Measurements from ENCODE around the gene GUCY2C.
A peak's percentile ranks its signal among the peaks of the same experiment; 100 is the strongest.

The GUCY2C gene

DNA sequence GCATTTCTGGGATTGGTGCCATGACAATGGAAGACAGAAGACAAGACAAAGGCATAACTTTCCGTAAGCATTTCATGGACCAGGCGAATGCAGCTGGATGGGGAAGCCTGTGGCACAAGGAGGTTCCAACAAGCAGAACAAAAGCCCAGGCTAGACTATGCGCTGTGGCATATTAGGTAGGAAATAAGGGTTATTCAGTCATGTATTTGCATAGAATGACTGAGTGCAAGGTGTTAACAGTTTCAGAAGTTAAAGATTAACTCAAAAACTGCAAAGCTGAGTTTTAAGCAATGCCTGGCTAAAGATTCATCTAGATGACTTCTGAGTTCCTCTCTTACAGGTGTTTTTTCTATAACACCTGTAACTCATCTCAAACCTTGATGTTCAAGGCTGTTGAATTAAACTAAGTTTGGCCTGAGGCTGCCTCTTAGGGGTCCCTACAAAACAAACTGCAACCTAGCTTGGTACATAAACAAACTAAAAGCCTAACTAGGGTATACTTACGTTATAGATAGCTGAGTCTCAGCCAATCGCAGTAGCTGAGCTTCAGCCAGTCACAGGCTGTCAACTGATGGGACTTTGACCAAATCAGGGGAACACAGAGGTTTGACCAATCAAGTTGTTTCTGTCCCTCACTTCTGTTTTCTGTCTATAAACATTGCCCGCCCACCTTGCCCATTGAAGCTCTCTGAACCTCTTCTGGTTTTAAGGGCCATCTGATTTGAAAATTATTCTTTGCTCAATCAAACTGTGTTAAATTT, 76.5 kb downstream of the GUCY2C start:
- no peak for DNase-seq

DNA sequence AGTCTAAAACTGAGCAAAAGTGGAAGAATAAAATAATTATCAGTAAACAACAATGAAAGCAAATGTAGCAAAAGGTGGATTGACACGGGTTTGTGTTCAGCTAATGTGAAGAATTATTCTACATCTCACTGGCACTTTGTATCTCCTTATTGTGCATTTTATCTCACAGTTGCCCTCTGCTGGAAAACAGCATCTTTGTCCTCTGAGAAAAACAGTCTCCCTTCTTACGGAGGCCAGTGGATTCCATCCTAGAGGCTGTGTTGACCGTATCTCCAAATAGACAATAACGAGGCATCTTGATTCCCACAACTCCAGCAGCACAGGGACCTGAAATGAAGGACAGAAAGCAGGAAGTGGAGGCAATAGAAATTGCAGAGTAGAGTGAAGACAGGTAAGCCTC, 77.4 kb downstream of the GUCY2C start:
- DNase-seq: peak in 2 of 14 donors; percentile 7 to 36

DNA sequence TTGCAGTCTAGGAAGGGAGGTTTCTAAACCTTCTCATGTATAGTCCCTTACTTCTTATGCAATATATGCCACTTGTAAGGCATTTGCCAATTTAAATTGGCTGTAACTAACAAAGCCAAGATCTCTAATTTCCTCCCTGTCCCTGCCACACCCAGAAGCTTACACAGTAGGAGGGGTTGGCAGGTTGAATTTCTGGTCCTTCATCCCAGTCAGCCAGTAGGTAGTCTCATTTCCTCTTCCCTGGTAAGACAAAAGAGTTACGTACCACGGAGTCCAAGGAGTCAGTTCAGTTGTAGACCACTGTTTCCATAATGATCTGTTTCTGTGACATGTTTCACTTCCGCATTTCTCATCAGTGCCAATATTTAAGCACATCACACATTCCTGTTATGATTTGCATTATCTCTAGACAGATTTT, 81.7 kb downstream of the GUCY2C start:
- DNase-seq: no peak

DNA sequence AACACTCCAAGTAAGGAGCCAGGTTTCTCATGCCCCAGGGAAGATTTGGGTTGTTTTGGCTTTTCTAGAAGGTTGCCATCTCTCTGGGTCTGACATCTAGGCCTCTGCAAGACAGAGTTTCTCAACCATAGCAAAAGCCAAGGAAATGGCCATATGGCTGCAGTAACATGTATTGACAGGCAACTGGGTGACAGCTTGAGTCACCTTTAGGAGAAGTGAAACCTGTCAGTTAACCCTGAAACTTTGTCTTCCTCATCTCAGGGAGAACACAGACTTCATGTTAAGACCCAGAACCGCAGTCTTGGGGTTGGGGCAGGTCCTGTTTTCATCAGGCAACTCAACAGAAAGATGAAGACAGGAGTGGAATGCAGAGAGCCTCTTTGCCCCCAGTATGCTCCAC, 82.7 kb downstream of the GUCY2C start:
- no peak for DNase-seq

DNA sequence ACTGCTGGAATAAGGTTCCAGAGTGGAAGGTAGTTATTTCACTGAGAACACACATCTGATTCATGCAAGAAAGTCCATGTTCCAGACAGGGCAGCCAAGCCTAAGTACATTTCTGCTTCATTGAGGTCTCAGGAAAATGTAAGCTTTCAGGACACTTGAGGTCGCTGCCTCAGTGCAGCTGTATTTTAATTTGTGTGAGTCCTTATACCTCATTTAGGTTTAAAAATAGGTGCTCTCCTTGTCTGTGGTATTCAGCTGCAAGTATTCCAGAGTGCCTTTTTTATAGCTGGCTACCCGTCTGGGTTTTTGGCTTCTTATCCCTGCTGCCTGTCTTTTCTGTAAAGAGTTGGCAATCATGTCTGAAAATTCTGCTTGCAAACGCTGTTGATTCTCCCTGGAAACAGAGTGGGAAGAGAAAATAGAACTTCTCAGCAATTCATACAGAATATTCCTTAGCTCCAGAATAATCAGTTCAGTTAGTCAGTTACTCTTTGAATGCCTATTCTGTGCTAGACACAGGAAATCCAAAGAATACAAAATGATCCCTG, 83.4 kb downstream of the GUCY2C start:
- DNase-seq: peak in 1 of 14 donors; percentile 6

DNA sequence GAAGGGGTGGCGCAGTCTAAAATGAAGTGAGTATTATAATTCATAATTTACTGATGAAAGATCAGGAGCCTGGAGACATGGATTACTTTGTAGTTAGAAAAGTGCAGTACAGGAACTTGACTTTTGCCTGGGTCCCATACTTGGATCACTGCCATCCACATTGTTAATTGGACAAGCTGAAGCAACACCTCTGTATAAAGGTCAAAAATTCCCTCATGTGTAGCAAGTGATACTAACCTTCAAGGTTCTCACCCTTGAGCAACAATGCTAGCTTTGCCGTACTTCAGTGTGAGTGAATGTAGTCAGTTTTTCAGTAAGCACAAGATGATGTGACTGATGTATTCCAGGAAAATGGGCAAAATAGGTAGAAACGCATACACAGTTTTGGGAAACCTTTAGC, 84.1 kb downstream of the GUCY2C start:
- no peak for DNase-seq

DNA sequence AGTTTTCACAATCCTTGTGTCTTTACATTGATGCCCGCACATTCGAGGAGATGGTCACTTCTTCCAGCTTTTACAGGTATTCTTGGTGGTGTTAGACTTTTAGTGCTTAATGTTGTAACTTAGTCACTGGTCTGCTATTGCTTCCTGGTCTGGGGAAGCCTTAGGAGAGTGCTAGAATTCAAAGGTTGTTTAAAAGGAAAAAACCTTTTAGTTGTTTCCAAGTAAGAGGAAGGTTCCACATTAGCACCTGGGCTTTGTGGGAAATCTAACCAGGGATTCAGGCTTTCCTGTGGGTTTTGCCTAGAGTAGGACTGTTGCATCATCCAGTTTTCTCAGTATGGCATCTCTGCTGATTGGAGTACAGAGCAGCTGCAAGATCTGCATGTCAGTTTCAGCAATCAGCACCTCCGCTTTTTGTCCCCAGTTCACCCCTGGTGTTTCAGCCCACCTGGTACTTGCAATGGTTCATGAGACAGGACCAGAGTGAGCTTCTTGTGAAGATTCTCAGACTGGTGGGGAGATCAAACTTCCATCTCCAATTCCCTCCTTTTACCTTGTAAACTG, 84.7 kb downstream of the GUCY2C start:
- DNase-seq: no peak

DNA sequence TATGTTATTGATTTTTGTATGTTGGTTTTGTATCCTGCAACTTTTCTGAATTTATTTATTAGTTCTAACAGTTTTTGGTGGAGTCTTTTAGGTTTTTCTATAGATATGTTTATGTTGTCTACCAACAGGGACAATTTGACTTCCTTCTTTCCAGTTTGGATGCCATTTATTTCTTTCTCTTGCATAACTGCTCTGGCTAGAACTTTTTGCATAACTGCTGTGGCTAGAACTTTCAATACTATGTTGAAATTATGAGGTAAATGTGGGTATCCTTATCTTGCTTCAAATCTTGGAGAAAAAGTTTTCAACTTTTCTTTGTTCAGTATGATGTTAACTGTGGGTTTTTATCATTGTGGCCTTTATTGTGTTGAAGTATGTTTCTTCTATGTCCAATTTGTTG, 88.8 kb downstream of the GUCY2C start:
- DNase-seq: no peak

DNA sequence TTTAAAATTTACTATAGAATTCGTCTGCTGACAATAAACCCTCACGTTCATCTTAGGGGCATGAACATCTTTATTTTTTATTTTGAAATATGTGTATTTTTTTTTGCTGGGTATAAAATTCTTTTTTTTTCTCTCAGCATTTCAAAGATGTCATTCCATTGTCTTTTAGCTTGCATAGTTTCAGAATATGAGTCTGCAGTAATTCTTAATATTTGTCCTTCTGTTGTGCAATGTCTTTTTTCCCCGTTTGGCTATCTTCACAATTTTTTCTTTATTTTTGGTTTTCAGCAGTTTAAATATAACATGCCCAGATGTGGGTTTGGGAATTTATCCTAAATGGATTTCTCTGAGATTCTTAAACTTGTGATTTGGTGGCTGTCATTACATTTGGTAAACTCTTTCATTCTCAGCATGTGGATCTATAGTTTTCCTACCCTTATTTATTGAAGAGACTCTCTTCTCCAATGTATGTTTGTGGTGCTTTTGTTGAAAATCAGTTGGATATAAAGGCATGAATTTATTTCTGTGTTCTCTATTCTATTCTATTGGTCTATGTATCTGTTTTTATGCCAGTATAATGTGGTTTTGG, 90.9 kb downstream of the GUCY2C start:
- DNase-seq: no peak

DNA sequence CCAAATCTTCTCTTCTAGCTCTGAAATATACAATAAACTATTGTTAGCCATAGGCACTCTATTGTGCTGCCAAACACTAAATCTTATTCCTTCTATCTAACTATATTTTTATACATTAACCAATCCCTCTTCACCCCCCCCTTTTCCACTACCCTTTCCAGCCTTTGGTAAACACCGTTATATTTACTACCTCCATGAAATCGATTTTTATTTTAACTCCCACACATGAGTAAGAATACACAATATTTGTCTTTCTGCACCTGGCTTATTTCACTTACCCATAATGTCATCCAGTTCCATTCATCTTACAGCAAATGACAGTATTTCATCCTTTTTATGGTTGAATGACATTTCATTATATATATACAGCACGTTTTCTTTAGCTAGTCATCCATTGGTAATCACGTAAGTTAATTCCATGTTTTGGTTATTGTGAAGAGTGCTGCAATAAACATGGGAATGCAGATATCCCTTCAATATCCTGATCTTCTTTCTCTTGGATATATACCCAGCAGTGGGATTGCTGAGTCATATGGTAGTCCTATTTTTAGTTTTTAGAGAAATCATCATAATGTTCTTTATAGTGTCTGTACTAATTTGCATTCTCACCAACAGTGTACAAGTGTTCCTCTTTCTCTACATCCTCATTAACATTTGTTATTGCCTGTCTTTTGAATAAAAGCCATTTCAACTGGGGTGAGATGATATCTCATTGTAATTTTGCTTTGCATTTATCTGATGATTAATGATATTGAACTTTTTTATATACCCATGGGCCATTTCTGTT, 94.5 kb downstream of the GUCY2C start:
- no peak for DNase-seq

DNA sequence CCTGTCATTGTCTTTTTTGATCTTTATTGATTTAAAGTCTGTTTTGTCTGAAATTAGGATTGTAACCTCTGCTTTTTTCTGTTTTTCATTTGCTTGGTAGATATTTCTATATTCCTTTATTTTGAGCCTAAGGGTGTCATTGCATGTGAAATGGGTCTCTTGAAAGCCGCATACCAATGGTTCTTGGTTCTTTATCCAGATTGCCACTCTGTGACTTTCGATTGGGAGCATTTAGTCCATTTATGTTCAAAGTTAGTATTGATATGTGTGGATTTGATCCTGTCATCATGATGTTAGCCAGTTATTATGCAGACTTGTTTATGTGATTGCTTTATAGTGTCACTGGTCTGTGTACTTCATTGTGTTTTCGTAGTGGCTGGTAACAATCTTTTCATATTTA, 98.9 kb downstream of the GUCY2C start:
- DNase-seq: no peak

DNA sequence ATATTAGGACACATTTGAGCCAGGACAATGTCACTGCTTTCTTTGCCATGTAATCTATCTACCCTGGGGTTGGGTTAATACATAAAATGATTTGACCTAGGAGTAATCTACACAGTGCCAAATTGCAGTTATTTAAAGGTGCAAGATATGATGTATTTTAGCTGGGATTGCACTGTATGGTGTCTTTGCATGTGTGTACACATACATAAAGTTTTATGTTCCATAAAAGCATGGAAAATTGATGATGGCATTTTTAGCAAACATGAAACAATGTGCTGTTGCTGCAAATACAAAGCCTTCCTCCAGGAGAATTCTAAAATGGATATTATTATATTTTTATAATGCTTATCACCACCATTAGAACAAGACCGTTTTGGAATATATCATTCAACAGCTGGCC, 104.7 kb downstream of the GUCY2C start:
- no peak for DNase-seq

DNA sequence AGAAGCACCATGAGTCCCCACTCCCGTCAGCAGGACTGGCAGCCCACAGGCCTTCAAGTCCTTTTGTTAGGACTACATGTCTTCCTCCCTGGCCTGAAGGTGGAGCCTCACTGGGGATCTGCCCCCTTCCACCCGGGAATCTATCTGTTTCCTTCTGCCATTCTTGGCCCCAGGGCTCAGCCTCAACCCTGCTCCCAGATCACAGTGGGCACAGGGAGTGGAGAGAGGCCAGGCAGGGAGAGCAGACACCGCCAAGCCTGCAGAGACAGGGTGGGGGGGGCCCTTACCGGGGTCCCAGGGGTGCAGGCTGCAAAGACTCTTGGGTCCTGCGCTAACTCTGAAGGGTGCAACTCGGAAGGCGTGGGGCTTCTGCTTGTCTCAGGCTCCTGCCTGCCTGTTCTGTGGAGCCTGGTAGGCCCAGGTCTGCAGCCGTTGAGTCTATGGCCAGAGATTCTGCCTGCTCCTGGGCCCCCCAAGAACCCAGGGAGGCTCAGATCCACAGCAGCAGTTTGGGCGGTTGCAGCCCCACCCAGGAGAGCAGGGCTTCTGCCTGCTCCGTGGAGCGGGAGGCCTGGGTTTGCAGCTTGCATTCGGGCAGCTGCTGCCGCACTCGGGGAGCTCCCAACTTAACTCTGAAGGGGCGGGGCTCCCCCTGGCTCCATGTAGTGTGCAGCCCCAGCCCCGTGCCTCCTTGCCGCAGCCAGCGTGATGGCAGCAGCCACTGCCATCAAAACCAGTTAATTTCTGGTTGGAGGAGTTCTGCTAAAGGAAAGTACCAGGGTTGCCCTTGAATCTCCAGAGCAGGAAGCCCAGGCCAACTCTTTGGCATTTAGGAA, 107.0 kb downstream of the GUCY2C start:
- DNase-seq: no peak

DNA sequence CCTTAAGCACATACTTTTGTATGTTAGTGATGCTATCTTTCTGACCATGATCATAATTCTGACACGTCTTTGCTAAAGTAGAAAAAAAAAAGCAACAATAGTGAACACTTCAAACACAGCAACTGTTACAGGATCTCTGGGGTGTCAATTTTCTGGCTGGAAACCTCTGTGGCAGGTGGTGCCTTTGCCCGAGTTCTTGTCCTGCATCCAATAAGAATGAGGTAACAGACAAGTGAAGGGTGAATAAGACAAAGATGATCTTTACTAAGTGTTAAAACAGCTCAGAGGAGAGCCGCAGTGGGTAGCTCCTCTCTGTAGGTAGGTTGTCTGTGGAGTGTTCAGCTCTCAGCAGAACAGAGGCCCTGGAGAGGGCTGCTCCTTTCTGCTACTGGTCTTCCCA, 107.8 kb downstream of the GUCY2C start:
- no peak for DNase-seq

DNA sequence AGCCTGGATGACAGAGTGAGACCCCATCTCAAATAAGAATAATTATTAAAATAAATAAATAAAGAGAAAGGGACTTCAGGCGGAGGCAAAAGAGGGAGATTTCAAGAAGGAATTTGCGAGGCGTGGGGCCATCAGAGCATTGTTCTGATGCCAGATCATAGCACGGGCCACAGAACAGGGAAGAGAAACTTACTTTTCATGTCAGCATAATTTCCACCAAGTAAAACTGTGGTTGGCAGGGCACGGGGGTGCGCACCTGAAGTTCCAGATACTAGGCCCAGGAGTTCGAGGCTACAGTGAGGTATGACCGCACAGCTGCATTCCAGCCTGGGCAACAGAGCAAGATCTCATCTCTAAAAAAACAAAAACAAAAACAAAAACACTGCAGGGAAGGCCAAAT, 117.8 kb downstream of the GUCY2C start:
- no peak for DNase-seq

DNA sequence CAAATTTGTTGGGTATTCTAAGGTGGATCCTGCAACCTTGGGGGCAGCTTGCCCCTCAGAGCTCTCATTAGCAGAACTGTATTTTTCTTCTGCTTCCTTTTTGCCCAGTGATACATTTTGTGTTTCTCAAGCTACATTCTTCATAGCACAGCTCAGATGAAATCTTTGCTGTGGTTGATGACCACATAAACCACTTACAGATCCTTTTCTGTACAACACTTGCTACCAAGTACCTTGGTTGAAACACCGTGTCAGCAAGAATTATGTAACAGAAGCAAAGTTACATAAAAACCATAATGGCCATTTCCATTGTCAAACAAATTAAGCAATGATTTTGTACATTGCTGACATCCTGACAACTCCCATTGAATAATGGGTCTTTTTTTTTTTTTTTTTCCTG, 119.1 kb downstream of the GUCY2C start:
- no peak for DNase-seq

DNA sequence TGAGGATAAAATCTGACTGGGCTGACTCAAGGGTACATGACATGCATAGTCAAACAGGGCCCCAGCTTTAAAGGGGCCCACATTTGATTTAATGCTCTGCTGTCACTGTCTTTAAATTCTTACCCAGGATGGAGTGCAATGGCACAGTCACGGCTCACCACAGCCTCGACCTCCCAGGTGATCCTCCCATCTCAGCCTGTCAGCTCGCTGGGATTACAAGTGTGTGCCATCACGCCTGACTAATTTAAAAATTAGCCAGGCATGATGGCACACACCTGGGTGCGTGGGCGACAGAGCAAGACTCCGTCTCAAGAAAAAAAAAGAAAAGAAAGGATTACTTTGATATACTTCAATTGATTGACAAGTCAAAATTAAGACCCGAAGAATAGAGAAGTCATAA, 119.5 kb downstream of the GUCY2C start:
- DNase-seq: no peak

DNA sequence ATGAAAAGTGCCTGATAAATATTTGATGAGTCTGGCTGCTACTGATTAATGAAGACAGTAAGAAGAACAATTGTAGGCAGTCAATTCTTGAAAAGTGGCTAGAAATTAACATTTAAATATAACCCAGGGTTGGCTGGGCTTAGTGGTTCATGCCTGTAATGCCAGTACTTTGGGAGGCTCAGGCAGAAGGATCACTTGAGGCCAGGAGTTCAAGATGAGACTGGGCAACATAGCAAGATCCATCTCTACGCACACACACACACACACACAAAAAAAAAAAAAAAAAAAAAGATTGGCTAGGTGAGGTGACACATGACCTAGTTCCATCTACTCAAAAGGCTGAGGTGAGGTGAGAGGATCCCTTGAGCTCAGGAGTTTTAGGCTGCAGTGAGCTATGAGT, 120.8 kb downstream of the GUCY2C start:
- DNase-seq: no peak

DNA sequence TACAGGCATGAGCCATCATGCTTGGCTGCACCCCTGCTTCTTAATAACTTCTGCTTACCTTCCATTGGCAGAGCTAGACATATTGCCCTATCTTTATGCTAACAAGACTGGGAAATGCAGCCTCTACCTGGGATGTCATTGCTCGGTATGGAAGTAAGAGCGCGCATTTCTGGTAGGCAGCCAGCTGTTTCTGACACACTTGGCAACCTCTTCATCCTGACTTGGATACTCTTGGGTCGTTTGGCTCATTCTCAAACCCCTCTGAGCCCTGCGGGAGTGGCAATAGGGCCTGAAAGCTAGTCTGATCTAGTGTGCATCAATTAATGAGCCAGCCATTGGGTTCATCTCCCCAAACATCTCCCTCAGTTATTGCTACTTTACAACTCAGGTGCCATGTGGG, 123.3 kb downstream of the GUCY2C start:
- no peak for DNase-seq

DNA sequence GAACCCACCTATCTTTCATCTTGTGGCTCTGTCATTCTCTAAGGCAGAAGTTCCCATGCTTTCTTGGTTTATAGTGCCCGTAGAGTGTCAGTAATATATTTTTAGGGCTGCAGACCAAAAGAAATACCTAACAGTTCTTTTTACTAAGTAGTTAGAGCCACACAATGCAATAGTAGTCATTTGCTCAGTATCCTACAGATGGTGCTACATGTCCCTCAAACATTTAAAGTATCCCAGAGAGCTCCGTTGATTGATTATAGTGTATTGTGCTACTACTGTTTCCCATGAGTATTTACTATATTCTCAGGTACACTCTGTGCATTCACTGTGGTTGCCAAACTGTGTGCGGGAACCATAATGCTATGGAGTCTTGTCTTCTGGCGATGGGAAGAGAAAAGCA, 124.0 kb downstream of the GUCY2C start:
- no peak for DNase-seq

DNA sequence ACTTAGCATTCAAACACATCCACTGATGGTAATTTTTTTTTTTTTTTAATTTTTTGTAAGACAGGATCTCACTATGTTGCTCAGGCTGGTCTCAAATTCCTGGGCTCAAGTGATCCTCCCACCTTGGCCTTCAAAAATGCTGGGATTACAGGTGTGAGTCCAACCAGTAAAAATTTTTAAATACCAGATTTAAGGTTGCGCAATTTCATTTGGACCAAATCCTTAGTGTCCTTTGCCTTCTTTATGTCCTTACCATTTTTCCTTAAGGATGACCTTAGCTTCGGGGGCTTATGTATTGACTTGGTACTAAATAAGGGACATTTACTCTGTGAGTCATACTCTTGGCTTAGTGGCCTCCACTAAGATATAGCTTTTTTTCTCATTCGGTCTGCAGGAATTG, 124.6 kb downstream of the GUCY2C start:
- no peak for DNase-seq

DNA sequence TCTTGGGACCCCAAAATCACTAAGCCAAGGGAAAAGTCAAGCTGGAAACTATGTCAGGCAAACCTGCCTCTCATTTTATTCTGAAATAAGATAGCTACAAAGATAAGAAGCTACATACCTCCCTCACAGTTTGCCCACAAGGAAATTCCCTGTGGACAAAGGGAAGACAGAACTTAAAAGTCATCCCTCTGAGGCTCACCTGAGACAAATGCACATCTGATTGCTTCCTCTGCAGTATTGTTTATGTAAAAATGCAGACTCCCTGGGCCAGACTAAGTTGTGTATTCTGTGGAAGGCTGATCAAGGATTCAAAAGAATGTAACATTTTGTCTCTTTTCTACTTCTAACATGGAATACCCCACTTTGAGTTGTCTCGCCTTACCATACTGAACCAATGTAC, 126.2 kb downstream of the GUCY2C start:
- no peak for DNase-seq

Measured in C1 segment of cervical spinal cord (tissue), 14 donors.